ENCODE results near the gene AXIN1.
"Not testable (repeated sequence)": the region's sequence is repeated elsewhere in the genome, so short reads cannot be mapped to it uniquely, and the experiment has no call there.

AXIN1 gene

GRCh38 chr16:272633-273546, 79.6 kb downstream of the AXIN1 start:
- Histone ChIP-seq H3K27ac (ENCODE audit: low read depth, low read length) (no peak overlapping the region), H3K4me3 (ENCODE audit: low read length) (no peak overlapping the region), H3K4me1 (ENCODE audit: control insufficient read depth, insufficient read depth, low read length) (no peaks in the 10 kb centered on the region), H3K36me3 (ENCODE audit: control insufficient read depth, insufficient read depth, low read length) (no peaks in the 10 kb centered on the region), H3K9ac (ENCODE audit: low read length) (no peak overlapping the region), H3K27me3 (ENCODE audit: control insufficient read depth, insufficient read depth, low read length) (no peaks in the 10 kb centered on the region)

GRCh38 chr16:270381-271255, 81.9 kb downstream of the AXIN1 start:
- H3K36me3 ChIP-seq (ENCODE audit: control insufficient read depth, insufficient read depth, low read length) = peaks cover under 1% of the 10 kb centered on the region
- no peak overlapping the region for H3K27ac ChIP-seq (ENCODE audit: low read depth, low read length)
- no peak overlapping the region for H3K9ac ChIP-seq (ENCODE audit: low read length)
- no peak overlapping the region for H3K4me3 ChIP-seq (ENCODE audit: low read length)
- H3K4me1 ChIP-seq (ENCODE audit: control insufficient read depth, insufficient read depth, low read length) = no peaks in the 10 kb centered on the region
- H3K27me3 ChIP-seq (ENCODE audit: control insufficient read depth, insufficient read depth, low read length) = no peaks in the 10 kb centered on the region

- no peak overlapping the region for H3K4me3 ChIP-seq (ENCODE audit: low read length)
- no peaks in the 10 kb centered on the region for H3K4me1 ChIP-seq (ENCODE audit: control insufficient read depth, insufficient read depth, low read length)
- H3K27ac ChIP-seq (ENCODE audit: low read depth, low read length) = no peak overlapping the region
- peaks cover 5% of the 10 kb centered on the region for H3K36me3 ChIP-seq (ENCODE audit: control insufficient read depth, insufficient read depth, low read length)
- H3K9ac ChIP-seq (ENCODE audit: low read length) = no peak overlapping the region
- H3K27me3 ChIP-seq (ENCODE audit: control insufficient read depth, insufficient read depth, low read length) = no peaks in the 10 kb centered on the region
Observed at GRCh38 chr16:269061-269796, 83.3 kb downstream of the AXIN1 start.

GRCh38 chr16:268141-269053, 84.1 kb downstream of the AXIN1 start:
- no peaks in the 10 kb centered on the region for H3K27me3 ChIP-seq (ENCODE audit: control insufficient read depth, insufficient read depth, low read length)
- no peak overlapping the region for H3K27ac ChIP-seq (ENCODE audit: low read depth, low read length)
- peaks cover 5% of the 10 kb centered on the region for H3K36me3 ChIP-seq (ENCODE audit: control insufficient read depth, insufficient read depth, low read length)
- H3K4me3 ChIP-seq (ENCODE audit: low read length) = no peak overlapping the region
- H3K4me1 ChIP-seq (ENCODE audit: control insufficient read depth, insufficient read depth, low read length) = no peaks in the 10 kb centered on the region
- no peak overlapping the region for H3K9ac ChIP-seq (ENCODE audit: low read length)

GRCh38 chr16:267562-267961, 85.0 kb downstream of the AXIN1 start:
- not testable (repeated sequence) for H3K36me3 ChIP-seq (ENCODE audit: control insufficient read depth, insufficient read depth, low read length); H3K27me3 ChIP-seq (ENCODE audit: control insufficient read depth, insufficient read depth, low read length); H3K9ac ChIP-seq (ENCODE audit: low read length); H3K27ac ChIP-seq (ENCODE audit: low read depth, low read length); H3K4me3 ChIP-seq (ENCODE audit: low read length); H3K4me1 ChIP-seq (ENCODE audit: control insufficient read depth, insufficient read depth, low read length)

GRCh38 chr16:266258-267164, 86.0 kb downstream of the AXIN1 start:
- Histone ChIP-seq H3K27ac (ENCODE audit: low read depth, low read length) (no peak overlapping the region), H3K36me3 (ENCODE audit: control insufficient read depth, insufficient read depth, low read length) (peaks cover 14% of the 10 kb centered on the region), H3K4me1 (ENCODE audit: control insufficient read depth, insufficient read depth, low read length) (no peaks in the 10 kb centered on the region), H3K4me3 (ENCODE audit: low read length) (no peak overlapping the region), H3K27me3 (ENCODE audit: control insufficient read depth, insufficient read depth, low read length) (no peaks in the 10 kb centered on the region), H3K9ac (ENCODE audit: low read length) (no peak overlapping the region)

GRCh38 chr16:265711-266110, 86.8 kb downstream of the AXIN1 start:
- Histone ChIP-seq H3K27me3 (ENCODE audit: control insufficient read depth, insufficient read depth, low read length) (no peaks in the 10 kb centered on the region), H3K9ac (ENCODE audit: low read length) (no peak overlapping the region), H3K4me3 (ENCODE audit: low read length) (no peak overlapping the region), H3K4me1 (ENCODE audit: control insufficient read depth, insufficient read depth, low read length) (no peaks in the 10 kb centered on the region), H3K36me3 (ENCODE audit: control insufficient read depth, insufficient read depth, low read length) (peaks cover 18% of the 10 kb centered on the region), H3K27ac (ENCODE audit: low read depth, low read length) (no peak overlapping the region)

- Histone ChIP-seq H3K36me3 (ENCODE audit: control insufficient read depth, insufficient read depth, low read length) (peaks cover 22% of the 10 kb centered on the region), H3K27me3 (ENCODE audit: control insufficient read depth, insufficient read depth, low read length) (no peaks in the 10 kb centered on the region), H3K4me3 (ENCODE audit: low read length) (no peak overlapping the region), H3K9ac (ENCODE audit: low read length) (no peak overlapping the region), H3K27ac (ENCODE audit: low read depth, low read length) (no peak overlapping the region), H3K4me1 (ENCODE audit: control insufficient read depth, insufficient read depth, low read length) (no peaks in the 10 kb centered on the region)
Observed at GRCh38 chr16:265002-265529, 87.5 kb downstream of the AXIN1 start.

- Histone ChIP-seq H3K36me3 (ENCODE audit: control insufficient read depth, insufficient read depth, low read length) (peaks cover 28% of the 10 kb centered on the region), H3K4me3 (ENCODE audit: low read length) (no peak overlapping the region), H3K4me1 (ENCODE audit: control insufficient read depth, insufficient read depth, low read length) (no peaks in the 10 kb centered on the region), H3K27ac (ENCODE audit: low read depth, low read length) (no peak overlapping the region), H3K27me3 (ENCODE audit: control insufficient read depth, insufficient read depth, low read length) (no peaks in the 10 kb centered on the region), H3K9ac (ENCODE audit: low read length) (no peak overlapping the region)
Observed at GRCh38 chr16:264440-264951, 88.0 kb downstream of the AXIN1 start.

- H3K4me3 ChIP-seq (ENCODE audit: low read length) = no peak overlapping the region
- no peaks in the 10 kb centered on the region for H3K4me1 ChIP-seq (ENCODE audit: control insufficient read depth, insufficient read depth, low read length)
- no peak overlapping the region for H3K27ac ChIP-seq (ENCODE audit: low read depth, low read length)
- no peaks in the 10 kb centered on the region for H3K27me3 ChIP-seq (ENCODE audit: control insufficient read depth, insufficient read depth, low read length)
- peaks cover 28% of the 10 kb centered on the region for H3K36me3 ChIP-seq (ENCODE audit: control insufficient read depth, insufficient read depth, low read length)
- no peak overlapping the region for H3K9ac ChIP-seq (ENCODE audit: low read length)
Observed at GRCh38 chr16:263944-264343, 88.6 kb downstream of the AXIN1 start.
